BJ (cell line): ENCODE measurements around the gene PHLDA2. TPM values are rescaled to one million over a fixed set of nuclear protein-coding genes. Genes with fewer than 3 reads are reported as not detected.
"Not testable (repeated sequence)": the region's sequence is repeated elsewhere in the genome, so short reads cannot be mapped to it uniquely, and the experiment has no call there.

Source experiments
- CTCF ChIA-PET: fragments of 350-600 bp; formaldehyde crosslinking; extraction: SDS; loops from one replicate; lab custom pipeline; 2021; ENCODE audit warnings: antibody characterized with exemption, inconsistent platforms; lab: Yijun Ruan, JAX
- POLR2A ChIA-PET: fragments of 300-600 bp; sonication (Branson Sonifier 250); formaldehyde crosslinking; extraction: SDS; loops from one replicate; lab custom pipeline; 2021; ENCODE audit warnings: antibody characterized with exemption; lab: Charles Lee
- DNase-seq: peaks from one replicate; pipeline ENCODE4 v3.0.0-alpha.2; 2011; ENCODE audit warnings: low read depth
- H3K27me3 ChIP-seq: 2 replicates; pipeline ENCODE4 v1.6.0; 2011; ENCODE audit warnings: low read length; ENCODE audit not compliant: control insufficient read depth, insufficient read depth
- H3K36me3 ChIP-seq: 2 replicates; pipeline ENCODE4 v1.5.1; 2011; ENCODE audit warnings: low read length; ENCODE audit not compliant: control insufficient read depth, insufficient read depth
- H3K4me3 ChIP-seq: 2 replicates; pipeline ENCODE4 v1.5.1; 2011; ENCODE audit warnings: low read depth, mild to moderate bottlenecking, control low read depth, low read length
- CTCF ChIP-seq: IDR thresholded peaks from 2 replicates; pipeline ENCODE4 v1.5.1; 2011; ENCODE audit warnings: low read depth, mild to moderate bottlenecking, control low read depth, inconsistent platforms, low read length, moderate library complexity; ENCODE audit not compliant: insufficient read depth
- polyA plus RNA-seq: library from polyadenylated mRNA; depleted of rRNA; stranded (reverse); fragments of >200 nt; gene quantifications from 2 replicates; pipeline ENCODE4 v1.2.3, GENCODE V29; 2011

PHLDA2 gene
- polyA plus RNA-seq, 1 experiment: 12.8 TPM

GRCh38 chr11:2911088-2911784 lies 18.0 kb downstream of the PHLDA2 start:
- Histone ChIP-seq H3K27me3 (no peaks in the 10 kb centered on the region), H3K4me3 (no peak overlapping the region), H3K36me3 (no peaks in the 10 kb centered on the region; the same call in 1 of the 2 replicates)
- no peak for DNase-seq
- ChIA-PET CTCF (interaction anchor here (1.2 to 1.4 kb wide), 2 partner anchors 8 to 18 kb away, joined by 5 to 6 read pairs; partner anchors contain the start of gene PHLDA2), POLR2A (no interaction called here)
- TF ChIP-seq CTCF: no peak

- Histone ChIP-seq H3K4me3 (no peak overlapping the region), H3K36me3 (no peaks in the 10 kb centered on the region; the same call in 1 of the 2 replicates), H3K27me3 (no peaks in the 10 kb centered on the region)
- no peak for DNase-seq
- no peak for TF ChIP-seq CTCF
- ChIA-PET CTCF (interaction anchor here (1.0 kb wide), 1 partner anchor 378 kb away, joined by 3 read pairs; no protein-coding TSS in a partner anchor), POLR2A (no interaction called here)
These were observed 18.7 kb downstream of the PHLDA2 start for GRCh38 chr11:2910401-2910955.

- Histone ChIP-seq H3K27me3 (no peaks in the 10 kb centered on the region), H3K4me3 (no peak overlapping the region), H3K36me3 (no peaks in the 10 kb centered on the region; the same call in 1 of the 2 replicates)
- no peak for DNase-seq
- CTCF ChIA-PET: interaction anchor here (0.6 to 1.0 kb wide), 2 partner anchors 21 to 377 kb away, joined by 3 read pairs; no protein-coding TSS in a partner anchor
- no peak for TF ChIP-seq CTCF
- POLR2A ChIA-PET: no interaction called here
These were observed 19.9 kb downstream of the PHLDA2 start for GRCh38 chr11:2909133-2909902.

- ChIA-PET CTCF (no interaction called here), POLR2A (no interaction called here)
- no peak for DNase-seq
- Histone ChIP-seq H3K4me3 (no peak overlapping the region), H3K27me3 (no peaks in the 10 kb centered on the region), H3K36me3 (no peaks in the 10 kb centered on the region; the same call in 1 of the 2 replicates)
- TF ChIP-seq CTCF: no peak
These were observed 21.1 kb downstream of the PHLDA2 start for GRCh38 chr11:2908130-2908529.

- POLR2A ChIA-PET, H3K4me3 ChIP-seq, H3K36me3 ChIP-seq, DNase-seq, H3K27me3 ChIP-seq: not testable (repeated sequence)
- CTCF ChIA-PET: interaction anchor here (0.5 kb wide), 1 partner anchor 11 kb away, joined by 3 read pairs; no protein-coding TSS in a partner anchor
These were observed 23.9 kb downstream of the PHLDA2 start for GRCh38 chr11:2905299-2905698.
